Activated T-cell treated with anti-CD3 and anti-CD28 coated beads for 4 hours (primary cell): ENCODE measurements around the gene AUNIP.

Experiments
- DNase-seq: peaks from one replicate; pipeline ENCODE4 v3.0.0-alpha.2; 2020

Gene AUNIP

DNA sequence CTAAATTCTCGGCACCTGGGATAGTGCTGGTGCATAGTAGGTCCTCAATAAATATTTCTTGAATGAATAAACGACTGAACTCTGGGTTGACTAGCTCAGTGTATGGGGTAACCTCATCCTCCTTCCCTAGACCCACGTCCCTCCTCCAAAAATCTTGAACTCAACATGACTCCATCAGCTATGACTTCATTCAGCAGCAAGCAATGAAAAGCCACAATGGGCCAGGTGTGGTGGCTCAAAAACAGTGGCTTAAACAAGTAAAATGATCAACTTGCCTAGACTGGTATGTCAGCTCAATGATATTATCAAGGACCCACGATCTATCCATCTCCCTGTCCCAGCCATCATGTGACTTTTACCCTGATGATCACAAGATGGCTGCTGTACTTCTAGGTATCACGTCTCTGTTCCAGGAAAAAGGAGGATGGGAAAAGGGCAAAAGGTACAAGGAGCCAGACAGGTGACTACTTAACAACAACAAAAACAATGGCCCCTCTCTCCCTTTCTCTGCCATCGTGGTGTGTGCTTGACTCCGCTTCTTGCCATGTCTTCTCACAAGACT lies 29.2 kb upstream of the AUNIP start:
- DNase-seq, result no peak

DNA sequence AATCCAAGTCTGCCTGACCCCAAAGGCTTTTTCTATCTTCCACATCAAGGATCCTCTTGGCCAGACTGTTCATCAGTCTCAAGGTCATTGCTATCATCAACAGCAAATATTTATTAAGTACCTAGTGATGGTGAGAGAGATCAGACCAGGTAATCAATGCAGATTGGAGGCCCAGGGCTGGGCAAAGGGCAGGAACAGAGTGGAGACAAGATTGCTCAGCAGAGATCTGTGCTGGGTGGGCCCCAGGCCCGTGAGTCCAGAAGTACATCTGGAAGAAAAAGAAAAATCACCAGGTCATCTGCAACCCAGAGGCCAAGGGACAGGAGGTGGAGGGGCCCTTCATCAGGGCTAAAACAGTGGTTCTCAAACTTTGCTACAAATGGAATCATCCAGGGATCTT lies 26.3 kb upstream of the AUNIP start:
- no peak for DNase-seq

DNA sequence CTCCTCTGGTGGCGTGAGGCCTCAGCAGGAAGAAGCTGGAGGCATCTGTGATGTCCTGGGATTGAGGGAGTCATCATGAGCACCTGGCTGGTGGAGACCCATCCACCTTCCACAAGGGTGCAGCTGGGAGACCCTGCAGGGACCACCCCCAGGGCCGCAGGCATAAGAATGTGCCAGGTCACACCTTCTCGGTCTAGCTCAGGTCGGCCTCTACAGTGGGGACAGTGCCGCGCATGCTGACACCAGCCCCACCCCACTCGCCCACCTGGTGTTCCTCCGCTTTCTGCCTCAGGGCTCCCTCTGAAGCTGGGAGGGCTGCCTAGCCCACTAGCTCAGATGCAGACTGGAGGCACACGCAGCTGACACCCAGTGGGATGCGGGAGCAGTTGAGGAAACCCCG lies 22.0 kb upstream of the AUNIP start:
- no peak for DNase-seq

DNA sequence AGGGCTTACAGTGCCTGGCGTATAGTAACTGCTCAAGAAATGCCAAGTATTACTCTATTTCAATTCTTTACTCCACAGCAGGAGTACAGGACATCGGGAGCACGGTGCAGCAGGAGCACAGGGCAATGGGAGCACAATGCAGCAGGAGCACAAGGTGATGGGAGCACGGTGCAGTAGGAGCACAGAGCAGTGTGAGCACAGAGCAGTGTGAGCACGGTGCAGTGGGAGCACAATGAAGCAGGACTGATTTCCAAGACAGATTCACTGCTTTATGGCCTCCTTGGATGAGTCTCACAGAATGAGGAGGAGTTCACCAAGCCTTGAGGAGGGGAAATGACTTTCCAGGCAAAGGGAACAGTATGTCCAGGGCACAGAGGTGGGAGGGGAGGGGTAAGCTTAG lies 21.3 kb upstream of the AUNIP start:
- no peak for DNase-seq

DNA sequence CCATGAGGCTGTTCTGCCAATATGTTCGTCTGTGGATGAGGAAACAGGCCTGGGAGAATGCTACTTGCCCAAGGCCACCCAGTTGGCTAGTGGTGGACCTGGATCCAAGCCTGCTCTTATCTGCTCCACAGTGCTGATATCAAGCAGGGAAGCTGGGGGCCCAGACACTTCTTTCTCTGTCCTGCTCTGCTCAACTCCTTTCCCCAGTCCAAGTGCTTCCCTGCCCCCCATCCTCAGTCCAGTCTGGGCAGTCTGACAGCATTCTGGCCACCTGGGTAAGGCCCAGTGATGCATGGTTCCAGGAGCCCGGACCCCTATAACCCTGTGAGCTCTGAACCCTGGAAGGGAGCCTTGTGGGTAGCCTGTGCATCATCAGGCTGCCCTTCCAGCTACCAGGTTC lies 20.4 kb upstream of the AUNIP start:
- no peak for DNase-seq

DNA sequence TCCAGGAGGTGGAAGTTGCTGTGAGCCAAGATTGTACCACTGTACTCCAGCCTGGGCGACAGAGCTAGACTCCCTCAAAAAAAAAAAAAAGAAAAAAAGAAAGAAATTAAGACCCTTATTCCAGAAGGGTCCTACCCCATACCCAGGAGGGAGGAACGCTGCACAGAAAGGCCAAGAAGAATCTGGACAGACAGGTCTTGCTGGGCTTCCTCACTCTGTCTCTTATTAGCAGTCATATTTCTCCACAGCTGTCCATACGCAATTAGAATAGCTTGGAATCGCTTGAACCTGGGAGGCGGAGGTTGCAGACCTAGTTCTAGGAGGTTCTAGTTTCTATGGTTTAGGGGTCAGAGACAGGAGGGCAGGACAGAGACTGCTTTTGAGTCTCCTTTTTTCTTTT lies 19.4 kb upstream of the AUNIP start:
- no peak for DNase-seq

GRCh38 chr1:25877155-25877554 lies 17.9 kb upstream of the AUNIP start:
- no peak for DNase-seq

- DNase-seq, result no peak
Observed at GRCh38 chr1:25876693-25877077, 17.4 kb upstream of the AUNIP start.

DNA sequence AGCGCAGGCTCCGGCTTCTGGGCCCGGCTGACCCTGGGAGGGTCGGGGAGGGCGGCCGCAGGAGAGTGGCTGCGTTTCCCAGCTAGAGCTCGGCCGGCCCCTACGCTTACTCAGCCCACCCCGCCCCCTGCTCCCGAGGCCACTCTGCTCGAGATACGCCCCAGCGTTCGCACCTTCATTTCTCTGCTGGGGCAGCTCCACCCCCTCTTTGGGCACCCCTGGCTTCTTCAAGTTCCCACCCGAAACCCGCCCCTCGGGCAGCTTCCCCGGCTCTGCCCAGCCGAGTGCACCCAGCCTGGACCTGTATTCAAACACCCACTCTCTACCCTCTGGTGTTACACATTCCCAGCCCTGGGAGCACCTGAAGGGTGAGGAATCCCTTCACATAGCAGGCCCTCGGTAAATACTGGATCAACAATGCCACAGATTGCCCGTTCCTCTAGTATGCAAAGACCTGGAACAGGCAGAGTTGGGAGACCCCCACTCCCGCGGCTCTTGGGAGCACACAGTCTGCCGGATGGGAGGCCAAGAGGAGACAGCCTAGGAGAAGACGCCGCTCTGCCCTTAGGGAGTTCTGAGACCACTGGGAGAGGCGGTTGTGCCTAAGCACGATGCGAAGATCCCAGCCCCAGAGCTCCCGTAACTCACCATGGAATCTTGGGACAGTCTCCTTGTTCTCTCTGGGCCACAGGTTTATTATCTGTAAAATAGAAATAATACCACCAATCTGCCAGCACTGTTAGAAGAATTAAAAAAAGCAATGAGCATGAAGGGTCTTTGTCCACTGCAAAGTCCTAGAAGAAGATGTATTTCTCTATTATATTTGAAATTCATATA lies 16.8 kb upstream of the AUNIP start:
- no peak for DNase-seq

GRCh38 chr1:25875154-25875855 lies 16.0 kb upstream of the AUNIP start, which contains the start of gene PAQR7:
TSS of gene PAQR7 (minus strand) at chr1:25875708. CDS start at chr1:25863839, 11,869 bp downstream.
- peak; percentile 35 for DNase-seq

- no peak for DNase-seq
Observed at GRCh38 chr1:25874635-25875153, 15.4 kb upstream of the AUNIP start.

DNA sequence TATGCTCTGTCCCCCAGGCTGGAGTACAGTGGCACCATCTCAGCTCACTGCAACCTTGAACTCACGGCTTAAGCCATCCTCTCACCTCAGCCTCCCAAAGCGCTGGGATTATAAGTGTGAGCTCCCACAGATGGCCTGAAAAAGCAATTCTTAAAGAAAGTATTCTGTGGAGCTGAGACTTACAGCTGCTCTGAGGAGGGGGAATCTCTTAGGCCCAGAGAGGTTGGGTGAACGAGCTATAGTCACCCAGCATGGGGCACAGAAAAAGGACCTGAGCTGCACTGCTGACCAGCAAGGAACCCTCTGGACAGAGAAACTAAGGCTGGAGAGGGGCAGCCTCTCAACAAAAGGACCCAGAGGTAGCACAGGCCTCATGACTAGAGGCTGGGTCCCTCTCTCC lies 15.0 kb upstream of the AUNIP start:
- DNase-seq, result no peak

DNA sequence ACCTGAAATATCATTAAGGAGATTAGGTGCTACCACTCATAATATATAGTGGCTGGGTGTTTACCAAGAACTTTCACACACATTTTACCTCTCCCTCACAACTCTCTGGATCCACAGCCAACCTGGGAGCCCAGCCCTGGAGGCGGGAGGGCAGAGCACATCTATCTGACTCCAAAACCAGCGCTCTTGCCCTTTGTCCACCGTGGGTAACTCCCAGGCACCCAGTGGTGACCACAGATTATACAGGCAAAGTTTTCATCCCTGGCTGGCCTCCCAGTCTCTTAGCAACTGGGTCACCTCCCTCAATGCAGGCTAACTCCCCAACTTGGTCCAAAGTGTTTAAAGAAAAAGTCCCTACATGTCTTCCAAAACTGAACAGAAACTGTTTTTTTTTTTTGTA lies 13.9 kb upstream of the AUNIP start:
- no peak for DNase-seq

DNA sequence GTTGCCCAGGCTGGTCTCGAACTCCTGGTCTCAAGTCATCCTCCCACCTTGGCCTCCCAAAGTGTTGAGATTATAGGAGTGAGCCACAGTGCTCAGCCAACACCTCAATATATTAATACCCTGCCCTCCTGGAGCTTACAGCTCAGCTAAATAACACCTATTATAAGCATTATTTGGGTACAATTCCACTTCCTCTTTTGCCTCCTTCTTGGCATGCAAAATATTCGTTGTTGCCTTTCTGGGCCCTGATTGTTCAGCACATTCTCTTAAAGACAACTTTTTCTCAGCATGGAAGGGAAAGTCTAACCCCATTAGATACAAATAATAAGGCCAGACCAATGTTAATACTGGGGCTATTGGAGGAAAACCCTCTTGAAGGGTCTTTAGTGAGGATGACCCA lies 13.5 kb upstream of the AUNIP start:
- DNase-seq, result no peak

DNA sequence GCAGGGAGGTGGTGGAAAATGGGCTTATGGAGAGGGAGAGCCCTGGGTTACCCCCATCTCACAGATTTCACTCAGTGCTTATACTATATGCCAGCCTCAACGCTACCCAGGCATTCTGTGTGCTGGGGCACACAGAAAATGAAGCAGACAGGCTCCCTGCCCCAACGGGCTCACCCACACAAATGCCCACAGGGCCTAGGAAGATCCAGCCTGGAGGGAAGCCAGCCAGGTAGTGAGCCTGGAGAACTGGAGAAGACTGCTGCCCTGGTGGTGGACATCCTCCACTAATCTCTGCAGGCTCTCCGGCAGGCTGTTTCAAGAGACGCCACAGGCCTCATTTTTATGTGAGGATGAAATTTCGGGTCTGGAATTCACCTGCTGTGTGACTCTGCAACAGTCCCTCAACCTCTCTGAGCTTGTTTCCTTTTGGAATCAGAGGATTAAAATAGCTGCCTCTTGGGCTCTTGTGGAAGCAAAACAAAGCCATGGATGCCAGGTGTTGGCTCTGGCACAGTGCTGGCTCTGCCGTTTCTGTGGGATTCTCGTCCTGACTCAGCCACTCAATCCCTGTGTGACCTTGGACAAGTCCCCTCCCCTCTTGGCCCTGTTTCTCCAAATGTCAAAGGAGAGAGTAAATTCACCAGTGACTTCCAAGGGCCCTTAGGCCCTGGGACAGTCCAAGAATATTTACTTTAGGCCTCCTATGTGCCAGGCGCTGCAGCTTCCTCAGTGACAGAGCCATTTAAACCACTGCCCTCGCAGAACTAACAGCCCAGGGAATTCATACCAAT lies 12.6 kb upstream of the AUNIP start:
- no peak for DNase-seq

- DNase-seq, result no peak
Observed at GRCh38 chr1:25871086-25871703, 11.9 kb upstream of the AUNIP start.

DNA sequence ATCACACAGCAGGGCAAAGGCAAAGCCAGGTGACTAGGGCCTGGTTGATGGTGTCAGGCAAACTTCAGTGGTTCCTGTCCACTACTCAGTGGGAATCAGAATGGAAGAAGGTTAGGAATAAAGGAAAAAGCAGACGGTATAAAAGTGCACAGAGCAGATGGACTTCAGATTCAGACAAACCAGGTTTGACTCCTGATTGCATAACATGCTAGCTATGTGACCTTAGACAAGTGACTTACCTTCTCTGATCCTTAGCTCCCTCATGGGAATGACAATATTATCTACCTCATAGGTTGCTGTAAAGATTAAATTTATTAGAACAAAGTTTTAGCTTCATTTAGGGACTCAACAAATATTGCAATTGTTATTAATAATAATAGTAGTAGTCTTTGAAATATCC lies 11.4 kb upstream of the AUNIP start:
- DNase-seq, result no peak

DNA sequence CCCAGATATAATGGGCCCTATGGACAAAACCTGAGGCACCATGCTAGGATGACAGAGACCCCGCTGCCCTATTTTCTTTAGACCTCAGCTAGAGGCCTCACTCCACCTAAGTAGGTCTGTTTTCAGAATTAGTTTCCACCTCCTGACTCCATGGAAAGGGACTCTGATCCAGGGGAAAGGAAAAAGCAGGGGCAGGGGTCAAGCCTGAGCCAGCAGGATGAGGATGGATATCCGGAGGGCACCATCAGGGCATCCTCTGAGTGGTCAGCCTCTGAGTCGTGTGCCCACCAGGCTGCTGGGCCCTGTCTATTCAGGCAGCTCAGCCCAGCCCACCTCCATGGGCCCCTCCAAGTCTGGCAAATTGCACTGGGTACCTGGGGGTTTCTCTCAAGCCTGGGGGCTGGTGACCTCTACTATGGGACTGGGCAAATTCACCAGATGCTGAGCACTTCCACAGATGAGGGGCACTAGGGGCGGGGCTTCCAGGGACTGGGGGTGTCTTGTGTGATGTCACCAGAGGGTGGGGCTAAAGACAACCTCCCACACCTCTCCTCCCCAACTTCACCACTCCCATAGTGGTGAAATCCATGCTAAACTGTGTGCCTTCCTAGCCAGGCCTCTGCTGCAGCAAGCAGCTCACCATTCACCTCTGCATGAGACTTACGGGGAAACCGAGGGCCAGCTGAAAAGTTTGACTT lies 10.8 kb upstream of the AUNIP start:
- DNase-seq, result no peak

GRCh38 chr1:25867210-25867991 lies 8.1 kb upstream of the AUNIP start:
- DNase-seq, result no peak

- no peak for DNase-seq
Observed at GRCh38 chr1:25866288-25866687, 7.0 kb upstream of the AUNIP start.

DNA sequence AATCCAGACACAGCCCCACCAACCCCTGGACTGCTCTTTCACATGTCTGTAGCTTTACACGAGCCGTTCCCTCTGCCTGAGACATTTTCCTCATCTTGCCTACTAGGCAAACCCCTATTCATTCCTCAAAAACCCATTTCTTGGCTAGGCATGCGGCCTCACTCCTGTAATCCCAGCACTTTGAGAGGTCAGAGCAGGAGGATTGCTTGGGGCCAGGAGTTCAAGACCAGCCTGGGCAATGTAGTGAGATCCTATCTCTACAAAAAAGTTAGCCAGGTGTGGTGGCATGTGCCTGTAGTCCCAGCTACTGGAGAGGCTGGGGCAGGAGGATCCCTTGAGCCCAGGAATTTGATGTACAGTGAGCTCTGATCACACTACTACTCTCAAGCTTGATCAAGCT lies 5.2 kb upstream of the AUNIP start:
- no peak for DNase-seq
